Cerebellar nuclear complex (tissue), 1 donor: Measurements from ENCODE around the gene RECQL.

Experiments used
- DNase-seq, 2 experiments: peaks; one replicate each; lab custom pipeline; 2025; lab: John Stamatoyannopoulos, UW

The RECQL gene, protein sequence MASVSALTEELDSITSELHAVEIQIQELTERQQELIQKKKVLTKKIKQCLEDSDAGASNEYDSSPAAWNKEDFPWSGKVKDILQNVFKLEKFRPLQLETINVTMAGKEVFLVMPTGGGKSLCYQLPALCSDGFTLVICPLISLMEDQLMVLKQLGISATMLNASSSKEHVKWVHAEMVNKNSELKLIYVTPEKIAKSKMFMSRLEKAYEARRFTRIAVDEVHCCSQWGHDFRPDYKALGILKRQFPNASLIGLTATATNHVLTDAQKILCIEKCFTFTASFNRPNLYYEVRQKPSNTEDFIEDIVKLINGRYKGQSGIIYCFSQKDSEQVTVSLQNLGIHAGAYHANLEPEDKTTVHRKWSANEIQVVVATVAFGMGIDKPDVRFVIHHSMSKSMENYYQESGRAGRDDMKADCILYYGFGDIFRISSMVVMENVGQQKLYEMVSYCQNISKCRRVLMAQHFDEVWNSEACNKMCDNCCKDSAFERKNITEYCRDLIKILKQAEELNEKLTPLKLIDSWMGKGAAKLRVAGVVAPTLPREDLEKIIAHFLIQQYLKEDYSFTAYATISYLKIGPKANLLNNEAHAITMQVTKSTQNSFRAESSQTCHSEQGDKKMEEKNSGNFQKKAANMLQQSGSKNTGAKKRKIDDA

DNA sequence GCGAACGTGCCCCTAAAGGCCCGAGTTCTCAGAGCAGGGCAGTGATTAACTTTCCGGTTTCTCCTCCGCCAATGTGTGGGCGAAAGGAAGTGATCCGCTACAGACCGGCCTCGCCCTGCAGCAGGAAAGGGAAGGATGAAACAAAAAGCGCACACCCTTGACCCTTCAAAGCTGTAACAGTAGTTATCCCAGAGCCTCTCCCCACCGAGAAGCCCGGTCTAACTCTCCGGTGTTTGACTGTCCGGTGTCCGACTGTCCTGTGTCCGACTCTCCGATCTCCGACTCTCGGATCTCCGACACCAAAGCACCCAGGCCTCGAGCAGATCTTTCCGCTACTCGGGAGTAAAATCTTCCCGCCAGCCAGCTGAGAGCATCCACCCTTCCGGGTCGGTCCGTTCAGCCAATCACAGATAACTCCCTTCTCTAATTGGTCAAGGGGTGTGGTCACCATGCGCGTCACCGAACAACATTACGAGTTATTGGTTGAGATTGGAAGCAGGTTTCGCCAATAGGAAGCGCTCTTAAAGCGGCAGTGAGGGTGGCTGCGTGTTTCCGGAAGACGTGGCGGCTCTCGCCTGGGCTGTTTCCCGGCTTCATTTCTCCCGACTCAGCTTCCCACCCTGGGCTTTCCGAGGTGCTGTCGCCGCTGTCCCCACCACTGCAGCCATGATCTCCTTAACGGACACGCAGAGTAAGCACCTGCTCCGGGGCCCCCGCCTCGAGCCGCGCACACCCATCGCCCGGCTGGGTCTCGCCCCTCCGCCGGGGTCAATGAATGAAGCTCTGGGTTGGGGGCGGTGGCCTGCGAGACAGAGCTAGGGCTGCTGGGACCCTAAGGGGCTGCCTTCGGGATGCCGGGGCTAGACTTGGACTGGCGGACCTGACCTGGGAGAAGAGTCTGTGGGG lies at the start of gene RECQL, which contains the start of gene GOLT1B:
TSS of gene RECQL (minus strand) at position 378 of the 906 bp plus-strand sequence. CDS start 2,065 bp downstream, outside the sequence.
TSS of gene GOLT1B (plus strand) at position 532 of the 906 bp plus-strand sequence. CDS start at position 667, 135 bp downstream.
- DNase-seq, result peak; percentile 66 to 93

DNA sequence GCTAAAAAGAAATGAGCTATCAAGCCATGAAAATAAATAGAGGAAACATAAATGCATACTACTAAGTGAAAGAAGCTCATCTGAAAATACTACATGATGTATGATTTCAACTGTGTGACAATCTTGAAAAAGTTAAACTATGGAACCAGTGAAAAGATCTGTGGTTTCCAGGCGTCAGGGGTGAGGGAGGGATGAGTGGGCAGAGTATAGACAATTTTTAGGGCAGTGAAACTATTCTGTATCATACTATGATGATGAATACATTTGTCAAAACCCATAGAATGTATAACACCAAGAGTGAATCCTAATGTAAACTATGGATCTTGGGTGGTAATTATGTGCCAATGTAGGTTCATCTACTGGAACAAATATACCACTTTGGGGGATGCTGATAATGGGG lies 46.0 kb upstream of the RECQL start:
- no peak for DNase-seq

DNA sequence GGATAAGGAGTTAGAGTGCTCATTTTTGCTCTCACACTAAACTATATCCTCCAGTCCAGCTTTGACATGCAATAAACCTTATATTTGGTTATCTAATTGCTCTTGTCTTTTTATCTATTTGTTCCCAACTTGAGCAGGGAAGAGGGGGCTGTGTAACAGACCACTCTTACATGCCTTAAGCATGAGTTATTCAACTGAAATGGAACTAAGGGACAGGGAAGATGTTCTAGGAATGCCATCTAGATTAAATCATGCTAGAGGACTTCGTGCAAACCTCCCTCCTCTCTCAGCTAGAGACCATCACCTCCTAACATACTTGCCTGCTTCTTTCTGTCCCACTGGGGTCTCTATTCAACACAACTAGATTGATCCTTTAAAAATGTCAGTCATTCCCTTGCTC lies 45.3 kb upstream of the RECQL start:
- DNase-seq, result no peak

DNA sequence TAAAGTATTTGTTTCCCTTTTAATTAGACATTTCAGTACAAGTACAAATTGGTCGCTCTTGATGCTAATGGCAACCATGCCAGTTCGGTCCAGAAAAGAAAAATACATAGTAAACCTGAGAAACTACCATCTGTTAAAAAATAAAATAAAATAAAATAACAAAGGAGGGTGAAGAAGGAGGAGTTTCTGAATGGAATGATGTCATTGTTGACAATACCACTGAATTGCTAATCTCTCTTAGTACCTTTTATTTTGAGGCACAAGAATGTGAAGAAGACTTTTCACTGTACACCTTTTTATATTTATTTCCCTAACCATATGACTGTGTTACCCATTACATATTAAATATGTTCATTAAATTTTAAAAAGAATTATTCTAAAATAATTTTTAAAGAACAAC lies 44.1 kb upstream of the RECQL start:
- DNase-seq, result no peak

DNA sequence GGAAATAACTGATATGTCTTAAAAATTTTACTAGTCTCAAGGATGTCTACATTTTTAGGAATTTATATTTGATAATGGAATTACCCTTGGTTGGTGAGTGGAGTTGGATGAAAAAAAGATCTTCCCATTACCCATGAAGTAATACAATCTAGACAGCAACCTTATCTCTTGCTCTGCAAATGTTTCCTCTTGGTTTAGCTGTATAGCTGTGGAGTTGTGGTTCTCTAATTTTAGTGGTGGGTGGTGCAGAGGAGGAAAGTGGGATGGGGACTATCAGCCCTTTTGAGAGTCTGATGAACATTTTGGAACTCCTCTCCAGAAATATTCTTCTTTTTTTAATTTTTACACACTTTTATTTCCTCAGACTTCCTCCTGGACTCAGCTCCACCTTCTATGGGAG lies 41.7 kb upstream of the RECQL start:
- no peak for DNase-seq

DNA sequence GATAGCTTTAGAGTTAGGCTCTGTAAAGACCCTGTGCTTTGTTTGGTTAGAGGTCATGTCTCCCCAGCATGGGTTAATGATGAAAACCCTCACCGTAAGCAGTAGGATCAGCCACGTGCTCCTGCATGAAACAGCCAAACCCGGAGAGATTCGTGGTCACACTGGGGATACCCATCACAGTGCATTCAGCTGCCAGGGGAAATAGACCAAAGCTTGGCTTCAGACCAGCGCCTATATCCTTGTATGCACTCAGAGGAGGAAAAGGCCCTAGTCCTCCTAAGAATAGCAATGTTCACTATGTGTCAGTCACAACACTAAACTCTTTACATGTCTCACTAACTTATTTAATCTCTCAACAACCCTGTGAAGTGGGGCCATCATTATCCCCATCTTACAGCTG lies 41.0 kb upstream of the RECQL start:
- DNase-seq, result no peak

DNA sequence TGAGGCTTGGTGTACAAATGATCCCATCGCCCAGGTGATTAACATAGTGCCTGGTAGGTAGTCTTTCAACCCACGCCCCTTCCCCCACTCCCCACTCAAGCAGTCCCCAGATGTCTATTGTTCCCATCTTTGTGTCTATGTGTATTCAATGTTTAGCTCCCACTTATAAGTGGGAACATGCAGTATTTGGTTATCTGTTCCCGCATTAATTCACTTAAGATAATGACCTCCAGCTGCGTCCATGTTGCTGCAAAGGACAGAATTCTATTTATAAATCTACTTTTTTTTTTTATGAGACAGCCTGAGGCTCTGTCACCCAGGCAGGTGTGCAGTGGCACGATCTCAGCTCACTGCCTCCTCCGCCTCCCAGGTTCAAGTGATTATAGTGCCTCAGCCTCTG lies 40.3 kb upstream of the RECQL start:
- no peak for DNase-seq

DNA sequence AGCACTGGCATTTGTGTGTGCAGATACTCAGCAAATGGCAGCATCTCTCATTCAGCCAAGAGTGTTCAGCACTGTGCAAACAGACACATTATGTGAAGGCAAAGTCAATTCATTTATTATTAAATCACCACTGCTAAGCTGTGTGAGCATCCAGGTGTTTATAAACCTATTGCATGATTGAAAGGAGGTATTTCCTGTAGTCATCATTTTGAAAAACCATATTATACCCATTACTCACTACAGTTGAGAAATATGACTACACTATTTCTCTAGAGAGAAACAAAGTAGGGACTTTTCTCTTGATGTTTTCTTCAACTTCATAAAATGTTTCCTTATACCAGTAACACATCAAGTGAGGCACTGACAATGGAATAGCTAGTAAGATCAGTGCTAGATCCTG lies 38.4 kb upstream of the RECQL start:
- no peak for DNase-seq

DNA sequence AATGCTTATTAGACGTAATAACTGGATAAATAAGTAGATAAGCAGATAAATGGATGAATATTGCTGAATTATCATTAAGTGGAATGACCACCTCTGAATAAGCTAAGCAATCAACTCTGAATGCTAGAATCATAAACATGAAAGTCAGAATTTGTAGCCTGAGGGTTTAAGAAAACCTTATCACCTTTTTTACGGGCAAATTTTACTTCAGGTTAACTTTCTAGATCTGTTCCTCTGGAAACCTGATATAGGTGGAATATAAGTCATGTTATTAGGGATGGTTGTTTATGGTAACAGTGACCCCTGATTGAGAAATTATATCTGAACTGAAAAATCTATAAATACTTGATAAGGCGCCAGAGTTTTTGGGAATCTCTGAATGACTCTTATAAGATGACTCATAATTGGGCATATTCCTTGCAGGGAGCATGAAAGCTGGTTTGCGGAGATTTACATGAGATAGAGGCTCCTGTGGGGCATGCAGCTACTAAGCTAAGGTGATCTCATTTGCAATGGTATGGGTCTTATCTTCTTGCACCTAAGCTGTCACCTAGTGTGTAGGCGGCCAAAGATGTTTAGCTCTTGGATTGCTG lies 36.7 kb upstream of the RECQL start:
- no peak for DNase-seq

DNA sequence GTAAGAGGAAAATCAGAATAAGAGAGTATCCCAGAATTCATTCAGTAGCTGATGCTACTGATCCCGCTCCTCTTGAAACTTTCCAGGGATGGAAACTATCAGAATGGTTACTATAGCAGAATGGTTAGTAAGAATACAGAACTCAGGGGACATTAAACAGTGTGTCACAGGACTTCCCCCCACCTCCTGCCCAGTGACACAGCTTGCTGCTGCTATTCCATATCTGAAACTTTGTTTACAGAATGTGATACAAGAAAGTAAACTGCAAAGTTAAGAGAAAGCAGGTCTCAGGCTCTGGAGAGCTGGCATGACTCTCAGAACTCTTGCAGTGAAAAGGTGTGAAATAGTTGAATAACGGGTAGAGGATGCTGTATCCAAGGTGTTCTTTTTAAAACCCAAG lies 28.0 kb upstream of the RECQL start:
- DNase-seq, result no peak

DNA sequence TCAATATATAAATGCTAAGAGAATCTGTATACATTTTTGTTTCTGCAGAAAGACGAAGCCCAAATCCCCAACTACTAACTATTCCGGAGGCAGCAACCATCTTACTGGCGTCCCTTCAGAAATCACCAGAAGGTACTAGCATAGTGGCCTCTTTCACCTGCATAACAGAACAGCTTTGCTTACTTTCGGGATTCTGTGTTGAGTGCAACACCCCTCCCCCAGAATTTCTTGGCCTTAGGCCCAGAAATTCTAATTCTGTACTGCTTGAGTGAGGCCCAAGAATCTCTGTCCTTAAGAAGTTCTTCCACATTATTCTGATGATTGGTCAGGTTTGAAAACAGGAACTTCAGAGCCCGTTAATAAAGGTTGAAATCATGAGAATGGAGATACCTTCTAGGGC lies 27.5 kb upstream of the RECQL start:
- DNase-seq, result no peak

DNA sequence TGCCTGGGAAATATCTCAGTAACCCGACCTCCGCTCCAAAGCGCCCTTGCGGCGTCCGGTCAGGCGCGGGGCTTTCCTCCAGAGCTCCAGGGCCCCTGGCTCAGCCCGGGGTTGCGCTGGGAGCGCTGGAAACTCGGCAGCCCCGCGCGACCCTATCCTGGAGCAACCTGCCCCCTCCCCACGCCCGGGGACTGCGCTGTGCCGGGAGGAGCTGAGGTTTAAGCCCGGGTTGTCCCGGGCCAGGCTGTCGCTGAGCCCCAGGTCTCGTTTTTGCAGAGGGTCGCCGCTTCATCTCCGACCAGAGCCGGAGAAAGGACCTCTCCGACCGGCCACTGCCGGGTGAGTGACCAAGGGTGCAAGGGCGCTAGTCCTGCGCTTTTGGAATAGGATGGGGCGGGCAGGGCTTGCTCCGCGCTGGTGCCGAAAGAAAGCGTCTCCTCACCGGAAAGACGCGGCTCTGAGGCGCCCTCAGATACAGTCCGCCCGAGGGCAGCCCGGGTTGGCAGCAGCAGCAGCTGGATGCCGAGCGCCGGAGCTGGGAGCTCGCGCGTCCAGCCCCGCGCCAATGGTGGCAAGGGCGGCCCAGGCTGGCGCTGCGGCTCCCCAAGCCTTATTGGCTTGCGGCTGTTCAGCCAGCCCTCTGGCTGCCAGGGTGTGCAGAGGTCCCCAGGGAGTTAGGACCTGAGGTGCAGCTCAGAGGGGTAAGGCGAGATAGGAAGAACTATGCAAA lies 26.2 kb upstream of the RECQL start:
- no peak for DNase-seq

DNA sequence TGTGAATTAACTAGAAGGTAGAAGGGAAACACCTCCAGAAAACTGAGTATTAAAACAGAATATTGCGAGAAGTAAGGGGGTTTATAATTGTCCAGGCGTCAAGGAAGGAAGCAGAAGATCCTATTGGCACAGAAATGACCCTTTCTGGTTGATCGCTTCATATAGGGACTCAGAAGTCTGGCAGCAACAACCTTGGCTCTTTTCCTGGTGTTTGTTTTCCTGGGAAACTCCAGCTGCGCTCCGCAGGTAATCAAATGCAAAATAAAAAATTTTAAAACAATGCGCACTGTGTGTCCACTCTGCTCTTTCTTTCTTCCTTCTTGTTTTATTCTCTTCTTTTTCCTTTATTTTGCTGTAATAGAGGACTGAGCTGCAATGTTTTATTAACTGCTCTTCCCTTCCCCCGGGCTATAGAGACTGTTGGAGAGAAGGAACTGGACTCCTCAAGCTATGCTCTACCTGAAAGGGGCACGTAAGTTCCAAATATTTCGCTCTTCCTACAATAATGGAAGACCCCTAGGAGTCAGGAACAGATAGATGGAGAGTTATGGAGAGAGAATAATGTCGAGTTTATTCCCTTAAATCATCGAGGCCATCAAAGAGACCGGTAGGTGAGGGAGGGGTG lies 25.4 kb upstream of the RECQL start:
- no peak for DNase-seq

DNA sequence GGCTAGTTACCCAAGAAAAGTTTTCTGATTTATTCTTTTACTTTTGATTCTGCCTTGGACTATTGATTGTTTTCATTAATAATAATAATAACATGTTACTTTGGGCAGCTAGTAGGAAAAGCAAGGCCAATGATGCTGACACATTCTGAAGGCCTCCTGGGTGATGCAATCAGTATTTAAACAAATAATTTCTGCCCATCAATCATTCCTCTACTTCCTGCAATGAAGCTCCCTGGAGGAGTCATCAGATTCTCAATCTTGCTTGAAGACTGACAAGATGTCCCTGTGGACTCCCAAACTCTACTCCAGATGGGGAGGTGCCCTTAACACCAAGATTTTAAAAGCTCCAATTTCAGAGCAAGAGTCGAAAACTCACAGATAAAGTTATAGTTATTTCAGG lies 24.6 kb upstream of the RECQL start, which contains the start of gene SPX:
TSS of gene SPX (plus strand) at position 244 of the 400 bp plus-strand sequence. CDS start 177 bp downstream, outside the sequence.
- no peak for DNase-seq

DNA sequence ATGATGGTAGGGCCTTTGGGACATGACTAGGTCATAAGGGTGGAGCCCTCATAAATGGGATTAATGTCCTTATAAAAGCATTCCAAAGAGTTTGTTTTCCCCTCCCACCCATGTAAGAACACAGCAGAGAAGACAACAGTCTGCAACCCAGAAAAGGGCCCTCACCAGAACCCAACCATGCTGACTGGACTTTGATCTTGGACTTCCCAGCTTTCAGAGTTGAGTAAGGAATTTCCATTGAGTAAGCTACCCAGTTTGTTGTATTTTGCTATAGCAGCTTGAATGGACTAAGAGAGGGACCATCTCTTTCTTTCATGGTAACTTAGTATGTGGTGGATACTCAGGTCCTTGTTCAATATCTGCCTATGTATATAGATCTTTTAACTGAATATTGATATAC lies 21.7 kb upstream of the RECQL start:
- no peak for DNase-seq

DNA sequence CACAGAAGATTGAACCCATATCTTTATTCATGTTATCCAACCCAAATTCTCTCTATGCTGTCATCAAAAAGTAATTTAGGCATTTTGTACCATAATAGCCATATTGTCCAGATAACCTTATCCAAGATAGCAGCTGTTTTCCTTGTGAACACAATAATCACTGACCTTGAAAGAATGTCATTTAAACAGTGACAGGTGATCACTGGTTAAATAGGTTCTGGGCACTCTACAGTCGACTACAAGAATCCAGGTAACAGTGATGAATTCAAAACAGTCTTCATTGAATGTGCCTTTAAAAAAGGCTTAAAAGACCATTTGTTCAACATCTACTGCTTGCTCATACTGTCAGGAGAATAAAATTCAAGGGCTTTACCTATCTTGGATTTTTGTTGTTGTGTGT lies 20.1 kb upstream of the RECQL start:
- DNase-seq, result no peak

DNA sequence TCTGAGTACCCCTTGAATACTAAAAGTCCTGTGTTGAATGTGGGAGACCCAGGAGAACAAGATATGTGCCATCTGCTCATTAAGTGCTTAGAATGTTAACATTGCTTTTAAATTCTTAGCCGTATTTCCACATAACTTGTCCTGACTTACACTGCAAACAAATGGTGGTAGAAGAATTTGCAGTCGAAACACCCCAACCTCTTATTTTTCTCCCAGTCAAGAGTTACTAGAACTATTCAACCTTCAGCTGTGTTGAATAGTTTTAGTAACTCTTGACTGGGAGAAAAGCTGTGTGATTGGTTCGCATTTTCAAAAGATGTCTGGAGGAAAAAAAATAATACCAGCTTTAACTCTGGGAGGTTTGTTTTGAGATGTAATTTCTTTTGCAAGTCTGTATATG lies 17.0 kb upstream of the RECQL start:
- DNase-seq, result no peak

DNA sequence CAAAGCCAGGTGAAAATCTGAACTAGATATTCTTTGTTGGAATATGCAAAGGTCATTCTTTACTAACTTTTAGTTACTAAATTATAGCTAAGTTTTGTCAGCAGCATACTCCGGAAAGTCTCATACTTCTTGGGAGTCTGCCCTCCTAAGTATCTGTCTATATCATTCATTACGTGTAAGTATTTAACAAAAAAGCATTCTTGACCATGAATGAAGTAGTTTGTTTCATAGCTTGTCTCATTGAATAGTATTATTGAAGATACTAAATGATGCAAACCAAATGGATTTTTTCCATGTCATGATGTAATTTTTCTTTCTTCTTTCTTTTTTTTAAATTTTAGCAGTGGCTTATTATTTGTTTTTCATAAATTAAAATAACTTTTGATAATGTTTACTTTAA lies 14.8 kb upstream of the RECQL start:
- no peak for DNase-seq

DNA sequence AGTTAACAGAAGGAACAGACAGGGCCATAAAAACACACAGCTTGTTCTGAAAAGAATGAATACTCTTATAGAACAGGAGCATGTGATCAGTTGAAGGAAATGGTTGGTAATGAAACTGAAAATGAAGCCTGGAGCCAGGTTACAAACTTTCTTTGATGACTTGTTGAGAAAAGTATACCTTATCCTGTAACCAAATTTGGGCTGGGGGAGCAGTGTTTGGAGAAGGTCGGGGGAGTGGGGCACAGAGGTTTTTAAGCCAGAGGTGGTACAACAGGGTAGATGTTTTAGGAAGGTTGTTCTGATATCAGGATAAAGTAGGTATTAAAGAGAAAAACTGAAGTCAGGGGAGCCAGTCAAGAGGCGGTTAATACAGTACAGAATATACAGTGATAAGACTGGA lies 8.3 kb upstream of the RECQL start:
- no peak for DNase-seq

DNA sequence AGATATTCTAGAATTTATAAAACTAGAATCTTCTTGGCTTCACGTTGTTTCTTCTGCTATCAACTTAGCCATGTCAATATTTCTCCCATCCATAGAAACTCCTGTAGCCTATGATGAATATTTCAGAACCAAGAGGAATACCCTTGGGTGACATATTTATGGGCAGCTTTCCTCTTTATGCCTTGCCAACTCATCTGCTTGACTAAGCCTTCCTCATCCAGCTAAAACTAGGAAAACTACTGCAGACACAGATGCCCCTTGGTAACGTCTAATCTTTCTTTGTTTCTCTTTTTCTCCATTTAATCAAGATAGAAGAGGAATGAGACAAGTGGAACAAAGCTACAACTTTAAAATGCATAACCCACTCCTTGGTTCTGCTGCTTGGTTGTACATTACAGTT lies 6.4 kb upstream of the RECQL start:
- DNase-seq, result no peak

DNA sequence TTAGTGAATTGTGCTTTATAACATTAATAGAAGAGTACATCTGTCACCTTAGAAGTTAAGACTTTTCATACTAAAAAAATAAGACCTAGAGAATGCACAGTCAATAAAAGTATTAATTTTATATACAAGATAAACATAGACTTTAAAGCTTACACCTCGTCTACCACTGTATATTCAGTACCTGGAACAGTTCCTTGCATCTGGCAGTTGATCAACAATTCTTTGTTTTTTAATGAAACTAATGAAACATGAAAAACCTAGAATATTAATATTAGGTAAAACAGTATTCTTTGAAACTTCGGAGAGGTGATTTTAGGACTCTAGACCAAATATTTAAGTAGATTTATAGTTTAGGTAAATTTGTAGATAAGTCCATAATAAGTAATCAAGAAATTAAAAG lies 4.5 kb upstream of the RECQL start:
- DNase-seq, result no peak
